Activated naive CD4-positive, alpha-beta T cell treated with anti-CD3 and anti-CD28 coated beads for 36 hours (primary cell): ENCODE data around the gene PDK4. TPM values are rescaled to one million over a fixed set of nuclear protein-coding genes. Genes with fewer than 3 reads are reported as not detected.

Experiments
- CTCF ChIA-PET: fragments of 350-600 bp; sonication (Branson Sonifier 250); formaldehyde crosslinking; loops from one replicate; lab custom pipeline; 2021; ENCODE audit warnings: antibody characterized with exemption; lab: Charles Lee
- DNase-seq: peaks from one replicate; pipeline ENCODE4 v3.0.0-alpha.2; 2020
- H3K27ac Mint-ChIP-seq: one replicate; pipeline ENCODE4 v1.8.0; 2021; ENCODE audit warnings: mild to moderate bottlenecking, mixed read lengths
- H3K27me3 Mint-ChIP-seq: one replicate; pipeline ENCODE4 v1.8.0; 2021; ENCODE audit warnings: low read depth, mixed read lengths
- H3K36me3 Mint-ChIP-seq: one replicate; pipeline ENCODE4 v1.8.0; 2021; ENCODE audit warnings: low read depth, mixed read lengths
- H3K4me1 Mint-ChIP-seq: one replicate; pipeline ENCODE4 v1.8.0; 2021; ENCODE audit warnings: low read depth, mixed read lengths
- H3K4me3 Mint-ChIP-seq: one replicate; pipeline ENCODE4 v1.8.0; 2021; ENCODE audit warnings: mild to moderate bottlenecking, moderate library complexity, mixed read lengths
- H3K9me3 Mint-ChIP-seq: one replicate; pipeline ENCODE4 v1.8.0; 2021; ENCODE audit warnings: mixed read lengths
- intact Hi-C: fragments of 100-400 bp; cut with micrococcal nuclease; formaldehyde crosslinking; loops from one replicate; pipeline ENCODE4 v1.15.1; 2023
- total RNA-seq, 2 experiments: library from RNA; stranded (reverse); gene quantifications; one replicate each; pipeline ENCODE4 v1.2.3, GENCODE V29; 2021

Gene PDK4
- total RNA-seq, 2 experiments from 2014 or later, result not detected

GRCh38 chr7:95550546-95550945 lies 45.8 kb downstream of the PDK4 start:
- H3K27ac Mint-ChIP-seq, result no peak overlapping the region
- CTCF ChIA-PET, result interaction anchor here (1.5 kb wide), 1 partner anchor 15 kb away, joined by 4 read pairs; no protein-coding TSS in a partner anchor
- intact Hi-C loops, result no loop called here
- DNase-seq, result no peak
- H3K36me3 Mint-ChIP-seq, result no peaks in the 10 kb centered on the region
- no peak overlapping the region for H3K4me3 Mint-ChIP-seq
- H3K9me3 Mint-ChIP-seq, result no peaks in the 10 kb centered on the region
- H3K27me3 Mint-ChIP-seq, result peaks cover 16% of the 10 kb centered on the region
- no peaks in the 10 kb centered on the region for H3K4me1 Mint-ChIP-seq

DNA sequence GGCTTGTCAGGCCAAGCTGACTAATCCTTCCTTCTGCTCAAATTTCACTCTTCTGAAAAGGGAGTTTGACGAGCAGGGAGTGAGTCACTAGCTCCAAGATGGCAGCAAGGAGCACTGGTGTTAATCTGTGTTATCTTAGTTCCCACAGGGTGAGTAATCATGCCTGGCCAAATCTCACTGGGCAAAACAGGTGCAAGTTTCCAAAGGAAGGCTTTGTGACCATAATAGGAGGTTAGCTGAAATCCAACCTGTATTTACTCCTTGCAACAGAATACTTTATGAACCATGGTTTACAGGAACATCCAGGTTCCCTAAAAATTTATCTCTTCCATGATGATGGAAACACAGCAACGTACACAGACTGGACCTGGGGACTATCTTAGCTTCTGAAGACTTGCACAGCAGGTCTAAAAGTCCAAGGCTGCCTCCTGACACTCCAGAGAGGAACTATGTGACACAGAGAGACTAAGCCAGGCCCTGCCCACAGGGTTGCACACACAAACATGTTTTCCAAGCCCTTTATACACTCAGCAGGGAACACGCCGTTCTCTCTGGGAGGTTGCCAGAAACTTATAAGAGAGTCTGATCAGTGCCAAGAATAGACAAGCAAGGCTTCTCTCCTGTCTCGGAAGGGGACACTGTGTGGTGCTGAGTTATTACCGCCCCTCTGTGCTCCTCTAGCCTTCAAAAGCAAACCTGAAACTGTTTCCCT lies 46.3 kb downstream of the PDK4 start:
- DNase-seq, result no peak
- Mint-ChIP-seq H3K4me3 (no peak overlapping the region), H3K27me3 (peaks cover 16% of the 10 kb centered on the region), H3K36me3 (no peaks in the 10 kb centered on the region), H3K4me1 (no peaks in the 10 kb centered on the region), H3K9me3 (no peaks in the 10 kb centered on the region), H3K27ac (no peak overlapping the region)
- CTCF ChIA-PET, result no interaction called here
- intact Hi-C loops, result no loop called here

DNA sequence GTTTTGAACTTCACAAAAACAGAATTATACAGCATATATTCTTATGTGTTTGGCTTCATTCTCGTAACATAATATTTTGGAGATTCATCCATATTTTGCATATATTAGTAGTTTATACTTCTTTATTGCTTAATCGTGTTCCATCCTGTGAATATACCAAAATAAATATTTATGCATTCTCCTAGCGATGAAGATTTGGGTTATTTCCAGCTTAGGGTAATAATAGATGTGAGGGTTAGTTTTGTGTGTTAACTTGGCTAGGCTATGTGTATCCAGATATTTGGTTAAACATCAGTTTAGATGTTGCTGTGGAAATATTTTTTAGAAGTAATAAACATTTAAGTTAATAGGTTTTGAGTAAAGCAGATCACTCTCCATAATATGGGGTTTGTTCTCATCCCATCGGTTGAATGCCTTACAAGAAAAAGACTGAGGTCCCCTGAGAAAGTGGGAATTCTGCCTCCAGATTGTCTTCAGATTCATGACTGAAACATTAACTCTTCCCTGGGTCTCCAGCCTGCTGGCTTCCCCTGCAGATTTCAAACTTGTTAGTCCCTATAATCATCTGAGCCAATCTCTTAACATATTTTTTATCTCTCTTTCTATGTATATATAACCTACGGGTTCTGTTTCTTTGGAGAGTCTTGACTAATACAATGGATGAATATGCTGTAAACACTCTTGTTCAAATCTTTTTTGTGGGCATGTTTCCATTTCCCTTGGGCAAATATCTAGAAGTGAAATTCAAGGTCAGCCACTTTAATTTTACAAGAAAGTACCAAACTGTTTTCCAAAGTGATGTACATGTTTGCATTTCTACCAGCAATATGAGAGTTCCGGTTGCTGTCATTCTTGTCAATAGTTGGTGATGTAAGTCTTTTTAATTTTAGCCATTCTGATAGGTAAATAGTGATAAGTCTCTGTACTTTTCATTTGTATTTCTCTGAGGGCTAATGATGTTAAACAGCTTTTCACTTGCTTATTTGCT lies 48.7 kb downstream of the PDK4 start:
- intact Hi-C loops, result no loop called here
- Mint-ChIP-seq H3K36me3 (no peaks in the 10 kb centered on the region), H3K4me3 (no peak overlapping the region), H3K4me1 (no peaks in the 10 kb centered on the region), H3K27ac (no peak overlapping the region), H3K27me3 (peaks cover 16% of the 10 kb centered on the region), H3K9me3 (no peaks in the 10 kb centered on the region)
- CTCF ChIA-PET, result no interaction called here
- no peak for DNase-seq

GRCh38 chr7:95546647-95547046 lies 49.7 kb downstream of the PDK4 start:
- Mint-ChIP-seq H3K27ac (no peak overlapping the region), H3K4me3 (no peak overlapping the region), H3K4me1 (no peaks in the 10 kb centered on the region), H3K9me3 (no peaks in the 10 kb centered on the region), H3K27me3 (peaks cover 13% of the 10 kb centered on the region), H3K36me3 (no peaks in the 10 kb centered on the region)
- DNase-seq, result no peak
- intact Hi-C loops, result no loop called here
- CTCF ChIA-PET, result interaction anchor here (1.4 kb wide), 1 partner anchor 144 kb away, joined by 3 read pairs; no protein-coding TSS in a partner anchor

DNA sequence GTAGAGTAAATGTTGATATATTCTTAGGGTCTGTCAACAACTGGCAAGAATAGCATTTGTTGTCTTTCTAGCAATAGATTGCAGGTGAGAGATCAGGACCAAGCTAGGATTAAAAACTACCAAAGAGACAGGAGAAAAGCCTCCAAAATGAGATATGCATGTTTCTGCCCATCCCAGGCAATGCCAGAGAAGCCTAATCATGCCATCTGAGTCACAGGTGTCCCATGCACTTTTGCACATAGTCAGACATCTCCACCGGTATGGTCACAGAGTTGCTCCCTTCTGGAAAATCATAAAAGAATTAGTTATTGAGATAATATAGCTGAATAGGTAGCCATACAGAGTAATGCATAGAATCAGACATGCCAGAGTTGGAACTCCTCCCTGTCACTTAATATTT lies 50.6 kb downstream of the PDK4 start:
- intact Hi-C loops, result no loop called here

DNA sequence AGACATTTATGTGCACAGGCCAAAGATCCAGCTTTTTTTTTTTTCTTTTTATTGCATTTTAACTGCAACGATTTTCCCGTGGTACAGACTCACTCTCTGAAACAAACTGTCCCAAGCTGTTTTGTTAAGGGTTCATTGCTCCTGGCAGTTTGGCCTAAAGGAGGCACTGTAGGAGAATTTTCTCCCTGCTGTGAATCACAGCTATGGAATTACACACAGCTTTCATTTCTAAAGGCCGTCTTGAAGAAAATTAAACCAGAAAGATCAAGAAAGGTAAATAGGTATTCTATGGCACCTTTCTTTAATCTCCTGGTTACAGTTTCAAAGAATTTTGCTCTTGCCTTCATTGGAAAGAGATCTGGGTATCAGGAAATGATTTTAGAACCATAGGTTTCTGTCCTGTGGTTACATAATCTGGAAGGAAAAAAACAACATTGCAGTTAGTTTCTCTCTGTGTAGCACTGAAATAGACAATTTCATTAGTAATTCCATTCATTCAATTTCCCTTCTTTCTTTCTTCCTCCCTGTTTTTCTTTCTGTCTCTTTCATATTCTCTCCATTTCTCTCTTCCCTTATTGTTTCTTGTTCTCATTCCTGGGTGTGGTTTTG lies 51.2 kb downstream of the PDK4 start:
- H3K9me3 Mint-ChIP-seq, result no peaks in the 10 kb centered on the region
- CTCF ChIA-PET, result no interaction called here
- H3K27ac Mint-ChIP-seq, result no peak overlapping the region
- no peak for DNase-seq
- H3K4me1 Mint-ChIP-seq, result no peaks in the 10 kb centered on the region
- intact Hi-C loops, result no loop called here
- peaks cover 5% of the 10 kb centered on the region for H3K27me3 Mint-ChIP-seq
- no peaks in the 10 kb centered on the region for H3K36me3 Mint-ChIP-seq
- no peak overlapping the region for H3K4me3 Mint-ChIP-seq

More for the DNA sequence above, 50.6 kb downstream of the PDK4 start:
- no peak overlapping the region for H3K4me3 Mint-ChIP-seq
- CTCF ChIA-PET, result interaction anchor here (1.4 kb wide), 1 partner anchor 145 kb away, joined by 3 read pairs; no protein-coding TSS in a partner anchor
- H3K27me3 Mint-ChIP-seq, result peaks cover 10% of the 10 kb centered on the region
- H3K4me1 Mint-ChIP-seq, result no peaks in the 10 kb centered on the region
- H3K36me3 Mint-ChIP-seq, result no peaks in the 10 kb centered on the region
- no peak overlapping the region for H3K27ac Mint-ChIP-seq
- DNase-seq, result no peak
- H3K9me3 Mint-ChIP-seq, result no peaks in the 10 kb centered on the region

DNA sequence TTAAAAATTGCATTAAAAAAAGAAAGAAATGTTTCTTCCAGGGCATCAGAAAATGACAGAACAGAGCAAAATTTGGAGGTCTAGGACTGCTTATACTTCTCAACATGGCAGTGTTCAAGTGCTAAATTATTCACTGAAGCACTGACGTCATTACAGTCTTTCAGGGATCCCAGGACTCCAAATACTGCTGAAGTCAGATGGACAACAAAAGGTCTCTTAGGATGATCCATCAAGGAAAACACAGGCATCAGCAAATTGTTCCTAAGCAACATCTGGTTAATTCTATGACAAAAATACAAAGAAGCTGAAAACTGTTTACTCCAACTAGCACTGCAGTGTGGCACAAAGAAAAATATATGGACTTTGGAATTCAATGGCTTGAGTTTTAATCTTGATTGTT lies 52.1 kb downstream of the PDK4 start:
- Mint-ChIP-seq H3K27me3 (peaks cover 2% of the 10 kb centered on the region), H3K4me1 (no peaks in the 10 kb centered on the region), H3K9me3 (no peaks in the 10 kb centered on the region), H3K36me3 (no peaks in the 10 kb centered on the region), H3K4me3 (no peak overlapping the region), H3K27ac (no peak overlapping the region)
- intact Hi-C loops, result no loop called here
- DNase-seq, result no peak
- CTCF ChIA-PET, result no interaction called here

DNA sequence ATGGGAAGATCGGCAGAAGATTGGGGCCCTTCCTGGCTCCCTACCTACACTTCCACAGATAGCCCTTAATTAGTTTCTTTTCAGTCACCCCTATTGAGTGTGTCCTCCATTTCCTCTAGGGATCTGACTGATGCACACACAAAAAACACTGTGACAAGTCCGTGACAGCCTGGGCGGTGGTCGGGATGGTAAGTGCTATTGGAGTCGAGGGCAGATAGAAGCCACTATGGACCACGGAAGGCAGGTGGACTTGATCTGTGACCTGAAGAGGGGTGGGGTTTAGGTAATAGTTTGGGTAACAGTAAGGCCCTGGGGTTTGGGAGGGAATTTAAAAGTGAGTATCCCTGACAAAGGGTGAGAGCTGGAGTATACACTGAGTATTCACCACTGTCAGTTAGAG lies 53.0 kb downstream of the PDK4 start:
- no peak overlapping the region for H3K27ac Mint-ChIP-seq
- no peaks in the 10 kb centered on the region for H3K36me3 Mint-ChIP-seq
- no peaks in the 10 kb centered on the region for H3K4me1 Mint-ChIP-seq
- no peaks in the 10 kb centered on the region for H3K9me3 Mint-ChIP-seq
- no peak overlapping the region for H3K4me3 Mint-ChIP-seq
- CTCF ChIA-PET, result no interaction called here
- no peak for DNase-seq
- intact Hi-C loops, result no loop called here
- peaks cover 3% of the 10 kb centered on the region for H3K27me3 Mint-ChIP-seq

DNA sequence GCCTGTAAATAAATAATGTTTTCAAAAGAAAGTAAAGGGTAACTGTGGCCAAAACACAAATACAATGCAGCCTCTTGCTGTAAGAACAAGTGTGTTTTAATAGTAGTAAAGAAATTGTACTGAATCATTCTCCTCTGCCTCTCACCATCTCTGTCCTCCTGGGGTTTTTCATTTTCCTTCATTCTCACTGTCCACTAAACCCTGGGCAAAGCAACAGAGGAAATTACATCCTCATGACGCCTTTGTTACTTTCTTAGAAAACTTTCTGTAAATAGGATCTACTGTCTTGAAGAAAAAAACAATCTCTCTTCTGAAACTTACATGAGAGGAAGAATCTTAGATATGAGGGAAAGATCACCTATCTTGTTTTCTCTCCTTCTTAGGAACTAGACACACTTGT lies 56.0 kb downstream of the PDK4 start:
- no peaks in the 10 kb centered on the region for H3K9me3 Mint-ChIP-seq
- no peak overlapping the region for H3K27ac Mint-ChIP-seq

GRCh38 chr7:95539426-95539825 lies 56.9 kb downstream of the PDK4 start:
- no peaks in the 10 kb centered on the region for H3K9me3 Mint-ChIP-seq
- CTCF ChIA-PET, result interaction anchor here (1.0 to 1.7 kb wide), 2 partner anchors 11 to 28 kb away, joined by 4 to 5 read pairs; no protein-coding TSS in a partner anchor
- no peak for DNase-seq
- H3K36me3 Mint-ChIP-seq, result no peaks in the 10 kb centered on the region
- intact Hi-C loops, result no loop called here
- H3K4me3 Mint-ChIP-seq, result no peak overlapping the region
- no peaks in the 10 kb centered on the region for H3K4me1 Mint-ChIP-seq
- H3K27me3 Mint-ChIP-seq, result peaks cover 3% of the 10 kb centered on the region
- no peak overlapping the region for H3K27ac Mint-ChIP-seq

More for the DNA sequence above, 56.0 kb downstream of the PDK4 start:
- CTCF ChIA-PET, result interaction anchor here (1.7 kb wide), 1 partner anchor 12 kb away, joined by 5 read pairs; no protein-coding TSS in a partner anchor
- H3K4me3 Mint-ChIP-seq, result no peak overlapping the region
- DNase-seq, result no peak
- intact Hi-C loops, result no loop called here
- no peaks in the 10 kb centered on the region for H3K4me1 Mint-ChIP-seq
- peaks cover 3% of the 10 kb centered on the region for H3K27me3 Mint-ChIP-seq
- no peaks in the 10 kb centered on the region for H3K36me3 Mint-ChIP-seq

DNA sequence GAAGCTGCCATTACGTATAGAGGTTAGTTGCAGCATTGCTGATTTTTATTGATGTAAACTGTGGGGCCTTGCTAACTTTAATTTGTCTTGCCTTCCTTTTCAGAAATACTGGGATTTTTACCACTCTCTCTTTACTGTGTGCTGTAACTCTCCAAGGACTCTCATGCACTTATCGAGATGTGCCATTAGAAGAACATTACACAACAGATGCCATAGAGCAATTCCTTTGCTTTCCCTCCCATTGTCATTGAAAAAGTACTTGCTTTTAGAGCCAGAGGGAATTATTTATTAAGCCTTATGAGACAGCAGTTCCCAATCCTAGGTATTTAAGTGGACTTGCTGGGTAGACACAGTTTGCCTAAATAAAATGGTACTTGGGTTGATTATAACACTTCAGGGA lies 58.8 kb downstream of the PDK4 start:
- DNase-seq, result no peak
- H3K9me3 Mint-ChIP-seq, result no peaks in the 10 kb centered on the region
- no peaks in the 10 kb centered on the region for H3K4me1 Mint-ChIP-seq
- peaks cover 3% of the 10 kb centered on the region for H3K27me3 Mint-ChIP-seq
- H3K27ac Mint-ChIP-seq, result no peak overlapping the region
- no peak overlapping the region for H3K4me3 Mint-ChIP-seq
- no peaks in the 10 kb centered on the region for H3K36me3 Mint-ChIP-seq
- intact Hi-C loops, result no loop called here
- CTCF ChIA-PET, result no interaction called here

GRCh38 chr7:95536656-95537311 lies 59.5 kb downstream of the PDK4 start:
- Mint-ChIP-seq H3K9me3 (no peaks in the 10 kb centered on the region), H3K4me3 (no peak overlapping the region), H3K27ac (no peak overlapping the region), H3K27me3 (peaks cover 3% of the 10 kb centered on the region), H3K4me1 (no peaks in the 10 kb centered on the region), H3K36me3 (no peaks in the 10 kb centered on the region)
- CTCF ChIA-PET, result interaction anchor here (0.6 to 1.5 kb wide), 2 partner anchors 14 to 24 kb away, joined by 3 to 4 read pairs; no protein-coding TSS in a partner anchor
- DNase-seq, result no peak
- intact Hi-C loops, result no loop called here
